Measurements from ENCODE around the gene MED25.

The MED25 gene

DNA sequence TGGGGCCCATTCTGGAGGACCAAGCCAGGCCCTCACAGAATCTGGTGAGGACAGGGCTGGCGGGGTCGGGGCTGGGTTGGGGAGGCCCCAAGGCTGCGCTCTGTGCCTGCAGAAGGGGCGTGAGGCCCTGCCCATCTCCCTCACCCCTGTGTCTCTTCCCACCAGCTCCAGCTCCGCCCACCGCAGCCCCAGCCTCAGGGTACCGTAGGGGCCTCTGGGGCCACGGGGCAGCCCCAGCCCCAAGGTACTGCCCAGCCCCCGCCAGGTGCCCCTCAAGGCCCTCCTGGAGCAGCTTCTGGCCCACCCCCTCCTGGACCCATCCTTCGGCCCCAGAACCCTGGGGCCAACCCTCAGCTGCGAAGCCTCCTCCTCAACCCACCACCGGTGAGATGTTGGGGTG lies 17.5 kb downstream of the MED25 start:
- DNase-seq (ENCODE audit: low read depth, low spot score) = no peak
- TF ChIP-seq, protein P1, sequence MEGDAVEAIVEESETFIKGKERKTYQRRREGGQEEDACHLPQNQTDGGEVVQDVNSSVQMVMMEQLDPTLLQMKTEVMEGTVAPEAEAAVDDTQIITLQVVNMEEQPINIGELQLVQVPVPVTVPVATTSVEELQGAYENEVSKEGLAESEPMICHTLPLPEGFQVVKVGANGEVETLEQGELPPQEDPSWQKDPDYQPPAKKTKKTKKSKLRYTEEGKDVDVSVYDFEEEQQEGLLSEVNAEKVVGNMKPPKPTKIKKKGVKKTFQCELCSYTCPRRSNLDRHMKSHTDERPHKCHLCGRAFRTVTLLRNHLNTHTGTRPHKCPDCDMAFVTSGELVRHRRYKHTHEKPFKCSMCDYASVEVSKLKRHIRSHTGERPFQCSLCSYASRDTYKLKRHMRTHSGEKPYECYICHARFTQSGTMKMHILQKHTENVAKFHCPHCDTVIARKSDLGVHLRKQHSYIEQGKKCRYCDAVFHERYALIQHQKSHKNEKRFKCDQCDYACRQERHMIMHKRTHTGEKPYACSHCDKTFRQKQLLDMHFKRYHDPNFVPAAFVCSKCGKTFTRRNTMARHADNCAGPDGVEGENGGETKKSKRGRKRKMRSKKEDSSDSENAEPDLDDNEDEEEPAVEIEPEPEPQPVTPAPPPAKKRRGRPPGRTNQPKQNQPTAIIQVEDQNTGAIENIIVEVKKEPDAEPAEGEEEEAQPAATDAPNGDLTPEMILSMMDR (IDR thresholded peaks at IDR 0.05; ENCODE audit: insufficient read depth, low read length, missing control alignments) = no peak
- POLR2A ChIA-PET = no interaction called here
- CTCF ChIA-PET = no interaction called here
- no peak overlapping the region for H3K4me3 ChIP-seq (ENCODE audit: low read depth, low read length)

GRCh38 chr19:49836176-49837008 lies 18.3 kb downstream of the MED25 start:
- TF ChIP-seq, protein P1 (IDR thresholded peaks at IDR 0.05; ENCODE audit: insufficient read depth, low read length, missing control alignments) = no peak
- POLR2A ChIA-PET = interaction anchor here (1.1 kb wide), 1 partner anchor 14 kb away, joined by 4 read pairs; the partner anchor contains the start of gene PTOV1
- CTCF ChIA-PET = interaction anchor here (1.5 kb wide), 1 partner anchor 12 kb away, joined by 3 read pairs; no protein-coding TSS in a partner anchor
- no peak for DNase-seq (ENCODE audit: low read depth, low spot score)
- no peak overlapping the region for H3K4me3 ChIP-seq (ENCODE audit: low read depth, low read length)

GRCh38 chr19:49837009-49837310 lies 18.9 kb downstream of the MED25 start:
- H3K4me3 ChIP-seq (ENCODE audit: low read depth, low read length) = no peak overlapping the region
- TF ChIP-seq, protein P1 (IDR thresholded peaks at IDR 0.05; ENCODE audit: insufficient read depth, low read length, missing control alignments) = no peak
- ChIA-PET CTCF (interaction anchor here (1.5 kb wide), 1 partner anchor 12 kb away, joined by 3 read pairs; no protein-coding TSS in a partner anchor), POLR2A (interaction anchor here (1.1 kb wide), 1 partner anchor 14 kb away, joined by 4 read pairs; the partner anchor contains the start of gene PTOV1)
- no peak for DNase-seq (ENCODE audit: low read depth, low spot score)

DNA sequence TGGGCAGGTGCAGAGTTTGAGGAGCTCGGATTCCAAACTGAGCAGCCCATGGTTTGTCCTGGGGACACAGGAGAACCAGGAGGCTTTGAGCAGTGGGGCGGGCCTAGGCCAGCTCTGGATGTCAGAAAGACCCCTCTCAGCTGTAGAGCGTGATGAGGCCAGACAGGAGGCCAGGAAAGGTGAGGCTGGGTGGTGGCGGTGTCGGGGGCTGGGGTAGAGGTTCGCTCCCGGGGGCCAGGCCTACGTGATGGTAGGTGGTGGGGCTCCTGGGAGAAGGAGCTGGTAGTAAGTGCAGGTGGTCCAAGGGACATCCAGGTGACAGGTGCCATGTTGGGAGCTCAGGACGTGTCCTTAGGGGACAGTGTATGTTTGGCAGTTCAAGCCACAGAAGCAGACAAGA lies 19.3 kb downstream of the MED25 start:
- ChIA-PET CTCF (interaction anchor here (1.5 kb wide), 1 partner anchor 13 kb away, joined by 3 read pairs; no protein-coding TSS in a partner anchor), POLR2A (interaction anchor here (1.1 kb wide), 1 partner anchor 13 kb away, joined by 4 read pairs; the partner anchor contains the start of gene PTOV1)
- H3K4me3 ChIP-seq (ENCODE audit: low read depth, low read length) = no peak overlapping the region
- TF ChIP-seq, protein P1 (IDR thresholded peaks at IDR 0.05; ENCODE audit: insufficient read depth, low read length, missing control alignments) = no peak
- no peak for DNase-seq (ENCODE audit: low read depth, low spot score)

GRCh38 chr19:49838885-49839588 lies 20.9 kb downstream of the MED25 start:
- ChIA-PET CTCF (interaction anchor here (1.0 kb wide), 1 partner anchor 12 kb away, joined by 4 read pairs; the partner anchor contains the start of gene PTOV1), POLR2A (no interaction called here)
- no peak for DNase-seq (ENCODE audit: low read depth, low spot score)
- TF ChIP-seq, protein P1 (IDR thresholded peaks at IDR 0.05; ENCODE audit: insufficient read depth, low read length, missing control alignments) = no peak
- H3K4me3 ChIP-seq (ENCODE audit: low read depth, low read length) = no peak overlapping the region

DNA sequence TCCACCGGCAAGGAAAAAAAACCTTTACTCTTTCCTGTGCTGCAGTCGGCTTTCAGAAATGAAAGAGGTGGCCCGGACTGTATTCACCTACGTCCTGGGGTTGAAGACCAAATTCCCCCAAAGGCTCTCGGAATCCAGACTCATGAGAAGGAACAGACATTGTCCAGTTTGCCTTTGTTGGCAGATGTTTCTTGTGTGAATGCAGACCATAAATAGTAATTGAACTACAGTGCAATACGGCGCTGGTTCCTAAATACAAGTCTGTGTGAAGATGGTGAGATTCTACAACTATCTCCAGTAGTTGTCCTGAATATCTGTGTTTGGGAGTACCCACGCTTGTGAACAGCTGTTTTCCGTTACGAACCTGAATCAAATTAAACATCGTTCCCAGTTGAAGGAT lies 21.6 kb downstream of the MED25 start:
- H3K4me3 ChIP-seq (ENCODE audit: low read depth, low read length) = no peak overlapping the region
- no peak for DNase-seq (ENCODE audit: low read depth, low spot score)
- ChIA-PET CTCF (interaction anchor here (0.6 to 1.0 kb wide), 2 partner anchors 11 to 104 kb away, joined by 3 to 4 read pairs; partner anchors contain the start of gene PTOV1), POLR2A (no interaction called here)
- TF ChIP-seq, protein P1 (IDR thresholded peaks at IDR 0.05; ENCODE audit: insufficient read depth, low read length, missing control alignments) = no peak
